Activated CD8-positive, alpha-beta memory T cell treated with anti-CD3 and anti-CD28 coated beads, Interleukin-2, amount 10 ng/mL, durations not matched to agents 7 days and 5 days (primary cell): ENCODE data around the gene DLX3. TPM values are rescaled to one million over a fixed set of nuclear protein-coding genes. Genes with fewer than 3 reads are reported as not detected.
A peak's percentile ranks its signal among the peaks of the same experiment; 100 is the strongest.

Source experiments
- ATAC-seq: fragments of 150-1000 bp; cut with Tn5 transposase; one replicate; pipeline ENCODE4 v1.10.0; 2021; ENCODE audit warnings: moderate library complexity
- CTCF ChIA-PET: fragments of 350-600 bp; sonication (Branson Sonifier 250); formaldehyde crosslinking; loops from one replicate; lab custom pipeline; 2021; ENCODE audit warnings: antibody characterized with exemption; lab: Charles Lee
- DNase-seq: peaks from one replicate; pipeline ENCODE4 v3.0.0-alpha.2; 2020
- H3K27ac Mint-ChIP-seq: one replicate; pipeline ENCODE4 v1.8.0; 2021; ENCODE audit warnings: mild to moderate bottlenecking, mixed read lengths
- H3K27me3 Mint-ChIP-seq: one replicate; pipeline ENCODE4 v1.8.0; 2021; ENCODE audit warnings: mixed read lengths
- H3K36me3 Mint-ChIP-seq: one replicate; pipeline ENCODE4 v1.8.0; 2021; ENCODE audit warnings: mild to moderate bottlenecking, mixed read lengths
- H3K4me1 Mint-ChIP-seq: one replicate; pipeline ENCODE4 v1.8.0; 2021; ENCODE audit warnings: mixed read lengths
- H3K4me3 Mint-ChIP-seq: one replicate; pipeline ENCODE4 v1.8.0; 2021; ENCODE audit warnings: mild to moderate bottlenecking, moderate library complexity, mixed read lengths
- H3K9me3 Mint-ChIP-seq: one replicate; pipeline ENCODE4 v1.8.0; 2022; ENCODE audit warnings: low read depth, mixed read lengths
- total RNA-seq, 2 experiments: library from RNA; stranded (reverse); gene quantifications; one replicate each; pipeline ENCODE4 v1.2.3, GENCODE V29; 2021

DLX3 gene
- total RNA-seq, 2 experiments from 2014 or later: not detected

GRCh38 chr17:50033316-50033715 is 38.3 kb upstream of the DLX3 start:
- DNase-seq (no peak), ATAC-seq (no peak)
- CTCF ChIA-PET: interaction anchor here (9.0 kb wide), 1 partner anchor 54 kb away, joined by 149 read pairs; no protein-coding TSS in a partner anchor
- Mint-ChIP-seq H3K36me3 (no peaks in the 10 kb centered on the region), H3K9me3 (no peaks in the 10 kb centered on the region), H3K4me3 (no peak overlapping the region), H3K27ac (no peak overlapping the region), H3K27me3 (peaks cover 36% of the 10 kb centered on the region), H3K4me1 (peaks cover 2% of the 10 kb centered on the region)

GRCh38 chr17:50029185-50029584 is 34.2 kb upstream of the DLX3 start:
- Mint-ChIP-seq H3K27me3 (peaks cover 35% of the 10 kb centered on the region), H3K36me3 (no peaks in the 10 kb centered on the region), H3K4me3 (no peak overlapping the region), H3K27ac (no peak overlapping the region), H3K9me3 (peaks cover 3% of the 10 kb centered on the region), H3K4me1 (peaks cover 14% of the 10 kb centered on the region)
- DNase-seq: no peak
- CTCF ChIA-PET: interaction anchor here (0.6 to 9.0 kb wide), 7 partner anchors 19 to 67 kb away, joined by 3 to 149 read pairs (median 11); partner anchors contain the start of genes ITGA3 and PDK2
- no peak for ATAC-seq

GRCh38 chr17:50028736-50029120 is 33.7 kb upstream of the DLX3 start:
- Mint-ChIP-seq H3K4me3 (no peak overlapping the region), H3K36me3 (no peaks in the 10 kb centered on the region), H3K9me3 (peaks cover 3% of the 10 kb centered on the region), H3K4me1 (peaks cover 14% of the 10 kb centered on the region), H3K27me3 (peaks cover 33% of the 10 kb centered on the region), H3K27ac (no peak overlapping the region)
- CTCF ChIA-PET: interaction anchor here (1.1 to 9.0 kb wide), 7 partner anchors 20 to 86 kb away, joined by 3 to 149 read pairs (median 5); partner anchors contain the start of genes ITGA3 and PDK2
- DNase-seq (no peak), ATAC-seq (no peak)

GRCh38 chr17:50027881-50028735 is 33.1 kb upstream of the DLX3 start:
- CTCF ChIA-PET: interaction anchor here (1.1 to 9.0 kb wide), 9 partner anchors 14 to 87 kb away, joined by 3 to 149 read pairs (median 4); partner anchors contain the start of genes ITGA3 and PDK2
- H3K4me3 Mint-ChIP-seq: no peak overlapping the region
- no peak overlapping the region for H3K27ac Mint-ChIP-seq
- peaks cover 3% of the 10 kb centered on the region for H3K9me3 Mint-ChIP-seq
- H3K4me1 Mint-ChIP-seq: peaks cover 14% of the 10 kb centered on the region
- ATAC-seq (no peak), DNase-seq (no peak)
- H3K36me3 Mint-ChIP-seq: no peaks in the 10 kb centered on the region
- peaks cover 28% of the 10 kb centered on the region for H3K27me3 Mint-ChIP-seq

- Mint-ChIP-seq H3K36me3 (no peaks in the 10 kb centered on the region), H3K4me3 (no peak overlapping the region), H3K27ac (no peak overlapping the region), H3K4me1 (peaks cover 14% of the 10 kb centered on the region), H3K9me3 (peaks cover 3% of the 10 kb centered on the region), H3K27me3 (peaks cover 28% of the 10 kb centered on the region)
- CTCF ChIA-PET: interaction anchor here (0.6 to 9.0 kb wide), 13 partner anchors 8 to 281 kb away, joined by 3 to 149 read pairs (median 4); partner anchors contain the start of genes ITGA3 and PDK2
- peak; percentile 53 for ATAC-seq
- no peak for DNase-seq
Measured at GRCh38 chr17:50027172-50027880, 32.3 kb upstream of the DLX3 start.

GRCh38 chr17:50026837-50027171 is 31.8 kb upstream of the DLX3 start:
- CTCF ChIA-PET: interaction anchor here (0.6 to 9.0 kb wide), 10 partner anchors 9 to 280 kb away, joined by 3 to 149 read pairs (median 4); partner anchors contain the start of genes ITGA3 and PDK2
- ATAC-seq (peak; percentile 74), DNase-seq (peak; percentile 79)
- no peak overlapping the region for H3K4me3 Mint-ChIP-seq
- H3K27me3 Mint-ChIP-seq: peaks cover 26% of the 10 kb centered on the region
- H3K36me3 Mint-ChIP-seq: no peaks in the 10 kb centered on the region
- H3K27ac Mint-ChIP-seq: no peak overlapping the region
- H3K4me1 Mint-ChIP-seq: peaks cover 14% of the 10 kb centered on the region
- H3K9me3 Mint-ChIP-seq: peaks cover 3% of the 10 kb centered on the region

GRCh38 chr17:50026046-50026675 is 31.1 kb upstream of the DLX3 start:
- peaks cover 3% of the 10 kb centered on the region for H3K9me3 Mint-ChIP-seq
- peaks cover 27% of the 10 kb centered on the region for H3K27me3 Mint-ChIP-seq
- no peak overlapping the region for H3K4me3 Mint-ChIP-seq
- no peaks in the 10 kb centered on the region for H3K36me3 Mint-ChIP-seq
- H3K4me1 Mint-ChIP-seq: peaks cover 14% of the 10 kb centered on the region
- no peak overlapping the region for H3K27ac Mint-ChIP-seq
- ATAC-seq (no peak), DNase-seq (no peak)
- CTCF ChIA-PET: interaction anchor here (1.0 to 9.0 kb wide), 8 partner anchors 9 to 66 kb away, joined by 3 to 149 read pairs (median 7); partner anchors contain the start of genes ITGA3 and PDK2

GRCh38 chr17:50024808-50025207 is 29.8 kb upstream of the DLX3 start:
- H3K36me3 Mint-ChIP-seq: no peaks in the 10 kb centered on the region
- peaks cover 22% of the 10 kb centered on the region for H3K27me3 Mint-ChIP-seq

GRCh38 chr17:50023520-50023919 is 28.5 kb upstream of the DLX3 start:
- Mint-ChIP-seq H3K4me3 (no peak overlapping the region), H3K27ac (no peak overlapping the region), H3K4me1 (peaks cover 13% of the 10 kb centered on the region), H3K9me3 (peaks cover 3% of the 10 kb centered on the region), H3K36me3 (no peaks in the 10 kb centered on the region), H3K27me3 (peaks cover 21% of the 10 kb centered on the region)
- ATAC-seq: no peak
- no peak for DNase-seq
- CTCF ChIA-PET: no interaction called here

More at GRCh38 chr17:50024808-50025207, 29.8 kb upstream of the DLX3 start:
- Mint-ChIP-seq H3K27ac (no peak overlapping the region), H3K4me1 (peaks cover 14% of the 10 kb centered on the region), H3K4me3 (no peak overlapping the region), H3K9me3 (peaks cover 3% of the 10 kb centered on the region)
- CTCF ChIA-PET: interaction anchor here (4.5 to 9.0 kb wide), 3 partner anchors 30 to 68 kb away, joined by 58 to 149 read pairs (median 65); partner anchors contain the start of genes ITGA3 and PDK2
- DNase-seq (no peak), ATAC-seq (no peak)

- Mint-ChIP-seq H3K27me3 (peaks cover 19% of the 10 kb centered on the region), H3K36me3 (no peaks in the 10 kb centered on the region), H3K27ac (no peak overlapping the region), H3K4me3 (no peak overlapping the region), H3K9me3 (peaks cover 3% of the 10 kb centered on the region), H3K4me1 (peaks cover 9% of the 10 kb centered on the region)
- ATAC-seq: no peak
- CTCF ChIA-PET: interaction anchor here (0.9 to 1.4 kb wide), 3 partner anchors 22 to 65 kb away, joined by 3 to 7 read pairs (median 3); no protein-coding TSS in a partner anchor
- no peak for DNase-seq
Measured at GRCh38 chr17:50022463-50023130, 27.6 kb upstream of the DLX3 start.

GRCh38 chr17:50021681-50022370 is 26.8 kb upstream of the DLX3 start:
- ATAC-seq (no peak), DNase-seq (no peak)
- Mint-ChIP-seq H3K4me3 (no peak overlapping the region), H3K9me3 (peaks cover 3% of the 10 kb centered on the region), H3K27ac (no peak overlapping the region), H3K4me1 (peaks cover 4% of the 10 kb centered on the region), H3K27me3 (peaks cover 19% of the 10 kb centered on the region), H3K36me3 (no peaks in the 10 kb centered on the region)
- CTCF ChIA-PET: interaction anchor here (0.9 to 1.8 kb wide), 5 partner anchors 21 to 66 kb away, joined by 3 to 7 read pairs (median 3); no protein-coding TSS in a partner anchor
